Head of caudate nucleus (tissue), 42 donors: ENCODE measurements around the gene CCDC146.
"Not testable (repeated sequence)": the region's sequence is repeated elsewhere in the genome, so short reads cannot be mapped to it uniquely, and the experiment has no call there.

Experiments used
- DNase-seq, 42 donors: peaks; one replicate each; pipeline versions ENCODE4 v3.0.0 to v3.0.0-alpha.2; 2020 to 2021; ENCODE audit warnings: mixed read lengths in 7 of 42
- intact Hi-C: fragments of 100-400 bp; cut with DNase I; formaldehyde crosslinking; loops from one replicate; pipeline ENCODE4 v1.15.0; 2022

Gene CCDC146

GRCh38 chr7:77310982-77311381 is 188.6 kb downstream of the CCDC146 start:
- DNase-seq: no peak
- intact Hi-C loops: no loop called here

GRCh38 chr7:77313085-77313484 is 190.7 kb downstream of the CCDC146 start:
- DNase-seq: no peak
- intact Hi-C loops: no loop called here

- intact Hi-C loops: no loop called here
- no peak for DNase-seq
Observed at GRCh38 chr7:77313876-77314480, 191.6 kb downstream of the CCDC146 start.

GRCh38 chr7:77315182-77315591 is 192.8 kb downstream of the CCDC146 start:
- no peak for DNase-seq
- intact Hi-C loops: no loop called here

GRCh38 chr7:77316219-77316978 is 194.0 kb downstream of the CCDC146 start:
- intact Hi-C loops: no loop called here

GRCh38 chr7:77318019-77318418 is 195.6 kb downstream of the CCDC146 start:
- no peak for DNase-seq
- intact Hi-C loops: no loop called here

More at GRCh38 chr7:77316219-77316978, 194.0 kb downstream of the CCDC146 start:
- DNase-seq: no peak

GRCh38 chr7:77320137-77320536 is 197.7 kb downstream of the CCDC146 start:
- intact Hi-C loops: no loop called here
- DNase-seq: no peak

- no peak for DNase-seq
- intact Hi-C loops: no loop called here
Observed at GRCh38 chr7:77320714-77321113, 198.3 kb downstream of the CCDC146 start.

GRCh38 chr7:77321300-77321699 is 198.9 kb downstream of the CCDC146 start:
- intact Hi-C loops: no loop called here
- peak in 4 of 42 donors; percentile 19 to 25 (median 22) for DNase-seq

- DNase-seq: no peak
- intact Hi-C loops: no loop called here
Observed at GRCh38 chr7:77326131-77326530, 203.7 kb downstream of the CCDC146 start.

GRCh38 chr7:77327067-77327931 is 204.9 kb downstream of the CCDC146 start:
- no peak for DNase-seq
- intact Hi-C loops: no loop called here

- DNase-seq: peak in 1 of 42 donors; percentile 45
- intact Hi-C loops: no loop called here
Observed at GRCh38 chr7:77327932-77328628, 205.7 kb downstream of the CCDC146 start.

- intact Hi-C loops: no loop called here
- no peak for DNase-seq
Observed at GRCh38 chr7:77328669-77329068, 206.3 kb downstream of the CCDC146 start.

- no peak for DNase-seq
- intact Hi-C loops: no loop called here
Observed at GRCh38 chr7:77329466-77330168, 207.2 kb downstream of the CCDC146 start.

GRCh38 chr7:77330169-77330882 is 207.9 kb downstream of the CCDC146 start:
- DNase-seq: no peak
- intact Hi-C loops: no loop called here

- intact Hi-C loops: no loop called here
- peak in 39 of 42 donors; percentile 10 to 85 (median 56) for DNase-seq
Observed at GRCh38 chr7:77331938-77332695, 209.7 kb downstream of the CCDC146 start.

- DNase-seq, intact Hi-C loops: not testable (repeated sequence)
Observed at GRCh38 chr7:77334039-77334438, 211.6 kb downstream of the CCDC146 start.
